Ectodermal cell (in vitro differentiated cells): ENCODE measurements around the gene DHX40.
"Not testable (repeated sequence)": the region's sequence is repeated elsewhere in the genome, so short reads cannot be mapped to it uniquely, and the experiment has no call there.

Source experiments
- H3K27ac ChIP-seq: 2 replicates; pipeline ENCODE4 v1.7.0; 2013; ENCODE audit warnings: mild to moderate bottlenecking, low read depth, low read length; ENCODE audit not compliant: insufficient read depth, poor library complexity, severe bottlenecking
- H3K27me3 ChIP-seq: 2 replicates; pipeline ENCODE4 v1.7.0; 2013; ENCODE audit warnings: mild to moderate bottlenecking, low read length; ENCODE audit not compliant: insufficient read depth, control insufficient read depth, poor library complexity, severe bottlenecking
- H3K36me3 ChIP-seq: one replicate; pipeline ENCODE4 v1.7.0; 2013; ENCODE audit warnings: low read length; ENCODE audit not compliant: control insufficient read depth, insufficient read depth
- H3K4me1 ChIP-seq: one replicate; pipeline ENCODE4 v1.7.0; 2013; ENCODE audit warnings: low read length; ENCODE audit not compliant: control insufficient read depth, insufficient read depth
- H3K4me3 ChIP-seq: 2 replicates; pipeline ENCODE4 v1.7.0; 2013; ENCODE audit warnings: low read depth, low read length, control low read depth; ENCODE audit not compliant: insufficient read depth
- H3K9me3 ChIP-seq: 2 replicates; pipeline ENCODE4 v1.7.0; 2013; ENCODE audit warnings: mild to moderate bottlenecking, low read length, moderate library complexity; ENCODE audit not compliant: control insufficient read depth
- WGBS, 2 experiments: methylation state at CpG; one replicate each; pipeline ENCODE4 v1.1.7; 2013; ENCODE audit warnings: missing lambda C conversion rate in 2 of 2; 5-methylcytosine and 5-hydroxymethylcytosine counted together

Gene DHX40

GRCh38 chr17:59641799-59642484, 76.5 kb downstream of the DHX40 start:
- 87 to 89% methylated on average over 1 to 2 of the region's 2 CpGs for WGBS, 2 experiments
- Histone ChIP-seq H3K9me3 (no peaks in the 10 kb centered on the region), H3K4me3 (no peak overlapping the region), H3K4me1 (no peaks in the 10 kb centered on the region), H3K27me3 (no peaks in the 10 kb centered on the region), H3K36me3 (no peaks in the 10 kb centered on the region), H3K27ac (no peak overlapping the region)

- Histone ChIP-seq H3K9me3 (no peaks in the 10 kb centered on the region), H3K4me1 (no peaks in the 10 kb centered on the region), H3K27me3 (no peaks in the 10 kb centered on the region), H3K36me3 (peaks cover 5% of the 10 kb centered on the region), H3K4me3 (no peak overlapping the region), H3K27ac (no peak overlapping the region)
- WGBS, 2 experiments: no CpG with 5 or more reads among the region's 1 CpG
Measured at GRCh38 chr17:59642565-59642964, 77.2 kb downstream of the DHX40 start.

DNA sequence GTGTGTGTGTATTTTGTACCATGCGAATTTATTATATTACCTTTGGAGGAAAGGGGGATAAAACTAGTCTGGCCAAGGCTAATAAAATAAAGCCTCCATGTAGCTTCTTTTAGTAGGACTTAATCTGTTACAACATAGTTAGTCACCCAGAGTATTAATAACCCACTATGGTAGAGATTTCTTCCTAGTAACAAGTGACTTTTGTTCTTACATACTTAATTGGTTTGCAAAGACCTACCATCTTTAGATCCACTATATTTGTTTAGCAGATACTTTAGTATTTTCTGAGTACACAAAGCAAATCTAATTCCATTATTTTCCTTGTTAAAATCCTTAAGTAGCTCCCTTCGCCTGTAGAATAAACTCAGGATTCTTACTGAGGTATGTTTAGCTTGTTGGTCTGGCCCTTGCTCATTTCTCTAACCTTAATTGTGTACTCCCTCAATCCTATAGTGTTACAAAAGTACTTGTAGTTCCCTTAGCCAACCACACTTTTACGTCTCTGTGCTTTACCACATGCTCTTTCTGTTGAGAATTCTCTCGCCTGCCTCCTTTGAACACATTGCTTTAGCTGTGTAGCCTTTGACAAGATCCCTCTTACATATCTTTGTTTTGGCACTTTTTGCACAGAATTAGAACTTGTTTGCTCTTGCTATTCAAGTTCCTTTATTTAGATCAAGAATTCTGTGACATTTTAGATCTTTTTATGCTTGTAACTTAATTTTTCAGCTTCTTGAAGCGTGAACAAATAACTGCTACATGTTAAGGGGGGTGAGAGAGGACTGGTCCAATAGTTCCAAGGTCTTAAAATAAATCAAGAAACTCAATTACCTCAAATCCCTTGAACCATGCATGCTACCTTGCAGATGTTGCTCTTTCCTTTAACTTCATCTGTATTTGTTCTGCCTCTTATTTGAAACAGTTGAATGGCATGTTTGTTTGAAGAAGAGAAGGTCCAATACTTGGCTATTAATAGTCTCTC, 78.0 kb downstream of the DHX40 start:
- Histone ChIP-seq H3K36me3 (peaks cover 7% of the 10 kb centered on the region), H3K4me3 (no peak overlapping the region), H3K27me3 (no peaks in the 10 kb centered on the region), H3K9me3 (no peaks in the 10 kb centered on the region), H3K27ac (no peak overlapping the region), H3K4me1 (no peaks in the 10 kb centered on the region)
- WGBS, 2 experiments: 88 to 90% methylated on average over 3 to 4 of the region's 5 CpGs

GRCh38 chr17:59647288-59647687, 81.9 kb downstream of the DHX40 start:
- Histone ChIP-seq H3K36me3 (peaks cover 32% of the 10 kb centered on the region), H3K27ac (no peak overlapping the region)

GRCh38 chr17:59649886-59650285, 84.5 kb downstream of the DHX40 start:
- Histone ChIP-seq H3K27ac (no peak overlapping the region), H3K36me3 (peaks cover 40% of the 10 kb centered on the region), H3K9me3 (no peaks in the 10 kb centered on the region), H3K4me1 (no peaks in the 10 kb centered on the region), H3K4me3 (no peak overlapping the region), H3K27me3 (no peaks in the 10 kb centered on the region)

More at GRCh38 chr17:59647288-59647687, 81.9 kb downstream of the DHX40 start:
- no peaks in the 10 kb centered on the region for H3K4me1 ChIP-seq
- 95 to 97% methylated on average over 5 to 6 of the region's 6 CpGs for WGBS, 2 experiments
- no peaks in the 10 kb centered on the region for H3K9me3 ChIP-seq
- no peaks in the 10 kb centered on the region for H3K27me3 ChIP-seq
- no peak overlapping the region for H3K4me3 ChIP-seq

DNA sequence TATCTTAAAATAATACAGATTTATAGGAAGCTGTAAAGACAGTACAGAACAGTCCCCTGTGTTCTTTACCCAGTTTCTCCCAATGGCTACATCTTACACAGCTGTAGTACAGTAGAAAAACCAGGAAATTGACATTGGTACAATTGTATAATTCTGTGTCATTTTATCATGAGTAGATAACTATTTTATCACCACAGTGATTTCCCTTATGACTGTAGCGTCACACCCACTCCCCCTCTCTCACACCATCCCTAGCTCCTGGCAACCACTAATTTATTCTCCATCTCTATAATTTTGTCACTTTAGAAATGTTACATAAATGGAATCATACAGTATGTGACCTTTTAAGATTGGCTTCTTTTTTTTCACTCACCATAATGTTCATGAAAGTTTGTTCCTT, 85.2 kb downstream of the DHX40 start:
- H3K36me3 ChIP-seq: peaks cover 48% of the 10 kb centered on the region
- no peak overlapping the region for H3K4me3 ChIP-seq
- no peak overlapping the region for H3K27ac ChIP-seq

DNA sequence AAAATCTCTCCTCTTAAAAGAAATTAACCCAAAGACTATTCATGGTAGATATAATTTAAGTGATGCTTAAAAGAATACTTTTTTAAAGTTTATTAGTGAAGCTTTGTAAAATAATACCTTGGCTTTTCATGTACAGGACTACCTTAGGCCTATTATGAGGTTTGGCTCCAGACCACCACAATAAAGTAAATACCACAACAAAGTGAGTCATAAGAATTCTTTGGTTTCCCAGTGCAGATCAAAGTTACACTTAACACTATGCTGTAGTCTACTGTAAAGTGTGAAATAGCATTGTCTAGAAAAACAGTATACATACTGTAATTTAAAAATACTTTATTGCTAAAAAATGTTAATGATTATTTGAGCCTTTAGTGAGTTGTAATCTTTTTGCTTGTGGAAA, 85.9 kb downstream of the DHX40 start:
- no peak overlapping the region for H3K27ac ChIP-seq
- H3K9me3 ChIP-seq: no peaks in the 10 kb centered on the region
- no peaks in the 10 kb centered on the region for H3K27me3 ChIP-seq
- H3K4me3 ChIP-seq: no peak overlapping the region
- no peaks in the 10 kb centered on the region for H3K4me1 ChIP-seq
- H3K36me3 ChIP-seq: peaks cover 51% of the 10 kb centered on the region

More for the DNA sequence above, 85.2 kb downstream of the DHX40 start:
- H3K9me3 ChIP-seq: no peaks in the 10 kb centered on the region
- WGBS, 2 experiments: 90 to 100% methylated on average over 1 of the region's 1 CpG
- no peaks in the 10 kb centered on the region for H3K27me3 ChIP-seq
- H3K4me1 ChIP-seq: no peaks in the 10 kb centered on the region

DNA sequence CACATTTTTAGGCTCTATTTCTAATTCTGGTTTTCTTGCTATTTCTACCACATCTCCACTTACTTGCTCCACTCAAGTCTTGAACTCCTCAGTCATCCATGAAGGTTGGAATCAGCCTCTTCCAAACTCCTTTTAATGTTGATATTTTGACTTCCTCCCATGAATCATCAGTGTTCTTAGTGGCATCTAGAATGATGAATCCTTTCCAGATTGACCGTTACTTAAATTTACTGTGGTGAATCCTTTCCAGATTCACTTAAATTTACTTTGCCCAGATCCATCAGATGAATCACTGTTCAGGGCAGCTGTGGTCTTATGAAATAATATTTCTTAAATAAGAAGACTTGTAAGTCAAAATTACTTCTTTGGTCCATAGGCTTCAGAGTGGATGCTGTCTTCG, 86.7 kb downstream of the DHX40 start:
- WGBS, 2 experiments: 90 to 95% methylated on average over 2 of the region's 2 CpGs
- peaks cover 50% of the 10 kb centered on the region for H3K36me3 ChIP-seq
- H3K27ac ChIP-seq: no peak overlapping the region
- H3K4me3 ChIP-seq: no peak overlapping the region
- no peaks in the 10 kb centered on the region for H3K27me3 ChIP-seq
- no peaks in the 10 kb centered on the region for H3K9me3 ChIP-seq
- H3K4me1 ChIP-seq: no peaks in the 10 kb centered on the region

- not testable (repeated sequence) for H3K4me3 ChIP-seq, H3K27ac ChIP-seq, H3K27me3 ChIP-seq, H3K9me3 ChIP-seq, H3K4me1 ChIP-seq
- H3K36me3 ChIP-seq: peaks cover 43% of the 10 kb centered on the region
- 94 to 98% methylated on average over 4 of the region's 7 CpGs for WGBS, 2 experiments
Measured at GRCh38 chr17:59656624-59657023, 91.2 kb downstream of the DHX40 start.
